ENCODE data around the gene IGF2BP3. TPM values are rescaled to one million over a fixed set of nuclear protein-coding genes. Genes with fewer than 3 reads are reported as not detected.

The IGF2BP3 gene
- total RNA-seq, 1 experiment from 2014 or later: 75.3 TPM

- Histone ChIP-seq H3K4me3 (ENCODE audit: low read depth, low read length, poor library complexity, severe bottlenecking) (no peak overlapping the region), H3K4me1 (ENCODE audit: insufficient read depth, low read length, poor library complexity, severe bottlenecking) (no peaks in the 10 kb centered on the region), H3K36me3 (ENCODE audit: insufficient read depth, low read length, poor library complexity, severe bottlenecking) (no peaks in the 10 kb centered on the region), H3K27ac (ENCODE audit: low read depth, low read length, poor library complexity, severe bottlenecking) (no peak overlapping the region), H3K27me3 (replicated peaks; ENCODE audit: insufficient read depth, low read depth, low read length, poor library complexity) (no peaks in the 10 kb centered on the region), H3K9me3 (ENCODE audit: low read depth, low read length, poor library complexity, severe bottlenecking) (no peaks in the 10 kb centered on the region)
- CTCF ChIA-PET: no interaction called here
- POLR2A ChIA-PET (ENCODE audit: low non-redundant PET): no interaction called here
- BruUV-seq (replicated peaks): no TSS peak
- intact Hi-C loops (cut with micrococcal nuclease; ENCODE audit: unreplicated experiment): no loop called here
- DNase-seq (ENCODE audit: low spot score): no peak
- TF ChIP-seq, protein P1, sequence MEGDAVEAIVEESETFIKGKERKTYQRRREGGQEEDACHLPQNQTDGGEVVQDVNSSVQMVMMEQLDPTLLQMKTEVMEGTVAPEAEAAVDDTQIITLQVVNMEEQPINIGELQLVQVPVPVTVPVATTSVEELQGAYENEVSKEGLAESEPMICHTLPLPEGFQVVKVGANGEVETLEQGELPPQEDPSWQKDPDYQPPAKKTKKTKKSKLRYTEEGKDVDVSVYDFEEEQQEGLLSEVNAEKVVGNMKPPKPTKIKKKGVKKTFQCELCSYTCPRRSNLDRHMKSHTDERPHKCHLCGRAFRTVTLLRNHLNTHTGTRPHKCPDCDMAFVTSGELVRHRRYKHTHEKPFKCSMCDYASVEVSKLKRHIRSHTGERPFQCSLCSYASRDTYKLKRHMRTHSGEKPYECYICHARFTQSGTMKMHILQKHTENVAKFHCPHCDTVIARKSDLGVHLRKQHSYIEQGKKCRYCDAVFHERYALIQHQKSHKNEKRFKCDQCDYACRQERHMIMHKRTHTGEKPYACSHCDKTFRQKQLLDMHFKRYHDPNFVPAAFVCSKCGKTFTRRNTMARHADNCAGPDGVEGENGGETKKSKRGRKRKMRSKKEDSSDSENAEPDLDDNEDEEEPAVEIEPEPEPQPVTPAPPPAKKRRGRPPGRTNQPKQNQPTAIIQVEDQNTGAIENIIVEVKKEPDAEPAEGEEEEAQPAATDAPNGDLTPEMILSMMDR (conservative IDR thresholded peaks at IDR 0.05; ENCODE audit: low read depth, low read length): no peak
- TF ChIP-seq EZH2 (IDR thresholded peaks at IDR 0.05; ENCODE audit: borderline replicate concordance, low read depth, low read length, poor library complexity, severe bottlenecking): no peak
Measured at GRCh38 chr7:23487670-23488069, 17.4 kb upstream of the IGF2BP3 start.

DNA sequence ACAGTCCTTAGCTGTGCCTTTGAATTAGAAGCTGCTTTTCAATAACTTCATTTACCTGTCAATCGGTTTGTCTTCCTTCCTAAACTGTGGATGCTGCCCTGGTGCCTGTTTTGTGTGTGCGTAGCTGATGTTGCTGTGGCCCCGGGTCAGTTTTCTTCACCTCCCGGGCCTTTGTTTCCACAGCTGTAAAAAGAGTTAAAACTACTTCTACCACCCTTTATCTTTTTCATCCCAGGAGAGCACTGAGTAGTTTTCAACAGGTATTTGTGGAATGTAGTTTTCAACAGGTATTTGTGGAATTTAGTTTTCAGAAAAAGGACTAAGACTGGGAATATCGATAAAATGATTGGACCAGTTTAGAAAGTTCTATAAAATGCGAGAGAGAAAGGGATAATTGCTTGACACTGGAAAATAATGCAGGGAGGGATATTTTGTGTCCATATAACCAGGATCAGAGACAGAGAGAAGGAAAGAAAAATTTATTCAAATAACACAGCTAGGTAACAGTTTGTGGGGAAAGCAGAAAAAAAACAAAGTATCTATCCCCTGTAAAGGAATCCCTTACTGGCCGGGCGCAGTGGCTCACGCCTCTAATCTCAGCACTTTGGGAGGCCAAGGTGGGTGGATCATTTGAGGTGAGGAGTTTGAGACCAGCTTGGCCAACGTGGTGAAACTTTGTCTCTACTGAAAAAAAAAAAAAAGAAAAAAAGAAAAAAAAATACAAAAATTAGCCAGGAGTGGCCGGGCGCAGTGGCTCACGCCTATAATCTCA, 15.9 kb upstream of the IGF2BP3 start:
- H3K4me1 ChIP-seq (ENCODE audit: insufficient read depth, low read length, poor library complexity, severe bottlenecking): no peaks in the 10 kb centered on the region
- no peak overlapping the region for H3K27ac ChIP-seq (ENCODE audit: low read depth, low read length, poor library complexity, severe bottlenecking)
- TF ChIP-seq EZH2 (IDR thresholded peaks at IDR 0.05; ENCODE audit: borderline replicate concordance, low read depth, low read length, poor library complexity, severe bottlenecking): no peak
- TF ChIP-seq, protein P1 (conservative IDR thresholded peaks at IDR 0.05; ENCODE audit: low read depth, low read length): no peak
- H3K4me3 ChIP-seq (ENCODE audit: low read depth, low read length, poor library complexity, severe bottlenecking): no peak overlapping the region
- BruUV-seq (replicated peaks): no TSS peak
- H3K27me3 ChIP-seq (replicated peaks; ENCODE audit: insufficient read depth, low read depth, low read length, poor library complexity): no peaks in the 10 kb centered on the region
- H3K9me3 ChIP-seq (ENCODE audit: low read depth, low read length, poor library complexity, severe bottlenecking): no peaks in the 10 kb centered on the region
- CTCF ChIA-PET: interaction anchor here (0.6 kb wide), 1 partner anchor 380 kb away, joined by 4 read pairs; no protein-coding TSS in a partner anchor
- no peak for DNase-seq (ENCODE audit: low spot score)
- POLR2A ChIA-PET (ENCODE audit: low non-redundant PET): no interaction called here
- no peaks in the 10 kb centered on the region for H3K36me3 ChIP-seq (ENCODE audit: insufficient read depth, low read length, poor library complexity, severe bottlenecking)
- intact Hi-C loops (cut with micrococcal nuclease; ENCODE audit: unreplicated experiment): no loop called here

DNA sequence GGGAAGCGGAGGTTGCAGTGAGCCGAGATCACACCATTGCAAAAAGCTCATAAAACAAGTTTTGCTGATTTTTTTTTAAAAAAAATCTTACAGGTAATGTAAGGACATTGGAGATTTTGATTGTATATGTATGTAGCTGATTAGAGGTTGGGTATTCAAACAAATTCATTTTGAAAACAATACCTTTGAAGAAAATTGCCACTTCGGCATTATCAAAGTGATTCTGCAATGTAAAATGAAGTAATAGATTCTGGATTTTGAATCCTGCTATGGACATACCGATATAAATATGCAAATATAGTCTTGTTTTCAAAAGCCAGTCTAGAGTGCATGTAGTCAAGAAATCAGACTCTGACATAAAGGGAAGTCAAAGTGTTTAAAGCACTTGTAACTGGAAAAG, 12.4 kb upstream of the IGF2BP3 start:
- CTCF ChIA-PET: no interaction called here
- no peak overlapping the region for H3K27ac ChIP-seq (ENCODE audit: low read depth, low read length, poor library complexity, severe bottlenecking)
- no peaks in the 10 kb centered on the region for H3K36me3 ChIP-seq (ENCODE audit: insufficient read depth, low read length, poor library complexity, severe bottlenecking)
- H3K9me3 ChIP-seq (ENCODE audit: low read depth, low read length, poor library complexity, severe bottlenecking): no peaks in the 10 kb centered on the region
- no peak for DNase-seq (ENCODE audit: low spot score)
- H3K4me1 ChIP-seq (ENCODE audit: insufficient read depth, low read length, poor library complexity, severe bottlenecking): no peaks in the 10 kb centered on the region
- TF ChIP-seq, protein P1 (conservative IDR thresholded peaks at IDR 0.05; ENCODE audit: low read depth, low read length): no peak
- TF ChIP-seq EZH2 (IDR thresholded peaks at IDR 0.05; ENCODE audit: borderline replicate concordance, low read depth, low read length, poor library complexity, severe bottlenecking): no peak
- no TSS peak for BruUV-seq (replicated peaks)
- POLR2A ChIA-PET (ENCODE audit: low non-redundant PET): interaction anchor here (0.7 kb wide), 1 partner anchor 46 kb away, joined by 4 read pairs; no protein-coding TSS in a partner anchor
- peaks cover 18% of the 10 kb centered on the region for H3K27me3 ChIP-seq (replicated peaks; ENCODE audit: insufficient read depth, low read depth, low read length, poor library complexity)
- intact Hi-C loops (cut with micrococcal nuclease; ENCODE audit: unreplicated experiment): no loop called here
- no peak overlapping the region for H3K4me3 ChIP-seq (ENCODE audit: low read depth, low read length, poor library complexity, severe bottlenecking)
